Measurements from ENCODE around the gene PCBD1.

DNA sequence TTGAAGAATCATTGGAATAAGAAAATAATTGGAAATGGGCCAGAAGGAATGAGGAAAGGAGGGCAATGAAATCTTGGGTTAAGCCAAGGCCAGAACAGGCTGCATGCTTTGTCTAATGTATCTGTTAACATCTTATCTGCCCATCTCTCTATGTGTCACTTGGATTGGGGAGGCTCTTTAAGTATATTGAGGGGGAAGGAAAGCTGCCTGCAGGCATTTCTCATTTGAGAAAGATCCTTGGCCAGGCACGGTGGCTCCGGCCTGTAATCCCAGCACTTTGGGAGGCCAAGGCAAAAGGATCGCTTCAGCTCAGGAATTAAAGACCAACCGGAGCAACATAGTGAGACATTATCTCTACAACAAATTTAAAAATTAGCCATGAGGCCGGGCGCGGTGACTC lies 14.3 kb downstream of the PCBD1 start:
- TF ChIP-seq CTCF (IDR thresholded peaks at IDR 0.05) = no peak
- no peak for TF ChIP-seq POLR2A (IDR thresholded peaks at IDR 0.05)
- TF ChIP-seq EP300 (IDR thresholded peaks at IDR 0.05) = no peak
